Uterus (tissue), 4 donors: ENCODE results near the gene AHI1. TPM values are rescaled to one million over a fixed set of nuclear protein-coding genes. Genes with fewer than 3 reads are reported as not detected.

Experiments
- DNase-seq, 2 donors: peaks; one replicate each; pipeline ENCODE4 v3.0.0-alpha.2; 2019 to 2020
- H3K27ac ChIP-seq, 2 donors: fragments of 200-600 bp; sonication (generic); 1 replicate in 1 of 2; 2 replicates in 1 of 2; pipeline ENCODE4 v1.5.1; 2016 to 2018
- H3K27me3 ChIP-seq, 2 donors: fragments of 200-600 bp; sonication (generic); one replicate each; pipeline ENCODE4 v1.5.1; 2018 to 2019; ENCODE audit warnings: control low read depth in 1 of 2
- H3K36me3 ChIP-seq, 2 donors: fragments of 200-600 bp; sonication (generic); one replicate each; pipeline ENCODE4 v1.5.1; 2019; ENCODE audit warnings: control low read depth in 1 of 2
- H3K4me1 ChIP-seq, 2 donors: fragments of 200-600 bp; sonication (generic); one replicate each; pipeline ENCODE4 v1.5.1; 2018 to 2019; ENCODE audit warnings: control low read depth in 1 of 2
- H3K4me3 ChIP-seq, 2 donors: fragments of 200-600 bp; sonication (generic); 1 replicate in 1 of 2; 2 replicates in 1 of 2; pipeline ENCODE4 v1.5.1; 2018 to 2019; ENCODE audit warnings: mild to moderate bottlenecking in 1 of 2
- H3K9me3 ChIP-seq, 2 donors: fragments of 200-600 bp; sonication (generic); one replicate each; pipeline ENCODE4 v1.5.1; 2019; ENCODE audit warnings: control low read depth in 1 of 2
- CTCF ChIP-seq, 4 experiments: fragments of 200-600 bp in 2 of 4; fragments of 450-650 bp in 2 of 4; sonication (generic) in 2 of 4; IDR thresholded peaks; one replicate each; pipeline ENCODE4 v1.5.1; 2016 to 2019; ENCODE audit warnings: antibody characterized with exemption in 4 of 4, mild to moderate bottlenecking in 2 of 4, moderate library complexity in 1 of 4
- POLR2A ChIP-seq, 2 donors: fragments of 450-650 bp; IDR thresholded peaks; one replicate each; pipeline ENCODE4 v1.6.1; 2016; ENCODE audit warnings: antibody characterized with exemption in 2 of 2, mild to moderate bottlenecking in 1 of 2, moderate library complexity in 1 of 2
- intact Hi-C: fragments of 100-400 bp; cut with DNase I; formaldehyde crosslinking; loops from one replicate; pipeline ENCODE4 v1.15.1; 2023; ENCODE audit warnings: low total_unique reads
- total RNA-seq, 4 donors: library from RNA; depleted of rRNA in 3 of 4; stranded (reverse); fragments of >200 nt in 3 of 4; gene quantifications; one replicate each; pipeline versions ENCODE4 v1.1.0 to v1.2.4, GENCODE V29; 2014 to 2023
- donor health status: DM: yes; HTN: yes; CAD: no.

The AHI1 gene
- total RNA-seq, 4 donors from 2014 or later = 43.5 to 85.1 (median 47.3) TPM

DNA sequence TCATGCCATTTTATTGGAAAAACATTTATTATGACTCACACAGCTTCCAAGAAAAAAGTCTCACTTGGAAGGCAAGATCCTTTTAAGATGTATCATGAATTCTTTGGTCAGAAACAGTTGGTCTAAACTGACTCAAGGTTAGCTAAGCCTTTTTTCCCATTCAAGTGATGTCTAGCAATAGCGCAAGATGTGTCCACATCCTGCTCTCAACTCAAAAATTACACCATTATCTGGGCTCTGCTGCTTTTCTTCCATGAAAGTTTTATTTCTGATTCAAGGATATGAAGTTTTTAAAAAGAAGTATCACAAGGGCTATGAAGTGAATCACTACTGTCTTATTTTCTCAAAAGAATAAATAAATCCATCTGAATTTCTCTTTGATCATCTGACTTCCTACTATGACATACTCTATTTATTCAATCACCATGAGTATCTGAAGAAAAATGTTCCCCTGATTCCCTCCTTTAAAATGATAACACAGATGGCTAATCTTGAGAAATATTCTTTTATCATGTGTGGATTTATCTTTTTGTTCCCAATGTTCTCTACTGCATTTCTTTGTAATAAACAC, 139.2 kb downstream of the AHI1 start:
- no peak for DNase-seq
- Histone ChIP-seq H3K4me3 (no peak overlapping the region), H3K27ac (no peak overlapping the region), H3K36me3 (no peaks in the 10 kb centered on the region), H3K4me1 (no peaks in the 10 kb centered on the region), H3K27me3 (no peaks in the 10 kb centered on the region), H3K9me3 (no peaks in the 10 kb centered on the region)
- intact Hi-C loops = no loop called here
- no peak for TF ChIP-seq POLR2A (IDR thresholded peaks at IDR 0.05)
- TF ChIP-seq CTCF (IDR thresholded peaks at IDR 0.05) = no peak

DNA sequence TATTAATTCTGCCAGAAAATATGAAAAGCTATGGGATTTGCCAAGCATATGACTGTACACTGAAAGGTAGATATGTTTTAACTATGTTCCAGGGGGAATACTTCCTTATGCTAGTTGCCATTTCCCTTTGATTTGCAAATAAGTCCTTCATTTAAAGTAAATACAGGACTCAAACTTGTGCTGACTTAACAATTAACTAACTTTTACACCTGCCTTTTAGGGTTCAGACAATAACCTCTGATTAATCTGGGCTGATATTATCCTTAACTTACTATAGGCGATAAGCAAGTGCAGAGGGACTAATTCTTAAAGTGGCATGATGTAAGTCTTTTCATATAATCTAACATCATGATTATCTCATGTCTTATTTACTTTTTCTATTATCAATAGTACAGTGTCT, 143.1 kb downstream of the AHI1 start:
- Histone ChIP-seq H3K9me3 (no peaks in the 10 kb centered on the region), H3K4me1 (no peaks in the 10 kb centered on the region), H3K4me3 (no peak overlapping the region), H3K36me3 (no peaks in the 10 kb centered on the region), H3K27me3 (no peaks in the 10 kb centered on the region), H3K27ac (no peak overlapping the region)
- TF ChIP-seq POLR2A (IDR thresholded peaks at IDR 0.05) (no peak), CTCF (IDR thresholded peaks at IDR 0.05) (no peak)
- intact Hi-C loops = no loop called here
- no peak for DNase-seq

DNA sequence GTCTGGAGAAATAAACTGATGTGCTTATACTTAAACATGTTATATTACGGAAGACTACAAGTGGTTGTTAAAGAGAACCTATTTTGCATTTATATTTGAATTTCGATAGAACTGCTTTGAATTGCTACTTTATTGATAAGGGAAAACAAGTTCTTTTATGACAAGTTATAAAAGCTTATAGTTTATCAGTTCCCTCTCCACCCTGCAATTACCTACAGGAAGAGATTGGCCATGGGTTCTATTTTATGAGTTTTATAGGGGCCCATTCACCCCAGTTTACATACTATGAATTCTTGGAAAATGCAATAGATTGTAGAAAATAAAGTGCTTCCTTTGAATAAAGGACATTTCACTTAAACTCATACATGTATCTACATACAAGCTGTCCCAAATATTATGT, 144.4 kb downstream of the AHI1 start:
- intact Hi-C loops = no loop called here
- Histone ChIP-seq H3K9me3 (no peaks in the 10 kb centered on the region), H3K36me3 (no peaks in the 10 kb centered on the region), H3K4me3 (no peak overlapping the region), H3K4me1 (no peaks in the 10 kb centered on the region), H3K27ac (no peak overlapping the region), H3K27me3 (no peaks in the 10 kb centered on the region)
- DNase-seq = no peak
- no peak for TF ChIP-seq CTCF (IDR thresholded peaks at IDR 0.05)
- no peak for TF ChIP-seq POLR2A (IDR thresholded peaks at IDR 0.05)

- H3K4me3 ChIP-seq = no peak overlapping the region
- H3K36me3 ChIP-seq = no peaks in the 10 kb centered on the region
- intact Hi-C loops = no loop called here
- no peaks in the 10 kb centered on the region for H3K9me3 ChIP-seq
- TF ChIP-seq POLR2A (IDR thresholded peaks at IDR 0.05) = no peak
- TF ChIP-seq CTCF (IDR thresholded peaks at IDR 0.05) = no peak
- no peak for DNase-seq
- no peak overlapping the region for H3K27ac ChIP-seq
- H3K4me1 ChIP-seq = no peaks in the 10 kb centered on the region
- no peaks in the 10 kb centered on the region for H3K27me3 ChIP-seq
Observed at GRCh38 chr6:135351635-135352034, 145.9 kb downstream of the AHI1 start.

DNA sequence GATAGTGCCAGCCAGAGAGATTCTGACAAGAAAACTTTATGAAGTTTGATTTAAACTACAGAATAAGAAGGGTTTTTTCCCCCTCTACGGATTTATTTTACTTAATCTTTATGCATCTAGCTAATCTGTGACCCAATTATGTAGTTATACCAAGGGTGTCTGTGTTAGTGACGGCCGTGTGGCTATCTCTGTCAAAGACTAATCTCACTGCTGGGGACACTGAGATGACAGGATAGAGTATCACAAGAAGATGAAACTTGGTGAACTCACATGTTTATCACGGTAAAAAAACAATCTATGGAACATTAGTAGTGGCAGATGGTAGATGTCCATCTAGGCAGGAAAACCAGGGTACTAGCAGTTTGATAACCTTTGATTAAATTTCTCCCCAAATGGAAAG, 149.7 kb downstream of the AHI1 start:
- Histone ChIP-seq H3K36me3 (no peaks in the 10 kb centered on the region), H3K27me3 (no peaks in the 10 kb centered on the region), H3K4me3 (no peak overlapping the region), H3K4me1 (no peaks in the 10 kb centered on the region), H3K27ac (no peak overlapping the region), H3K9me3 (no peaks in the 10 kb centered on the region)
- DNase-seq = no peak
- intact Hi-C loops = no loop called here
- TF ChIP-seq CTCF (IDR thresholded peaks at IDR 0.05) = no peak
- no peak for TF ChIP-seq POLR2A (IDR thresholded peaks at IDR 0.05)
